A673 (cell line): ENCODE data around the gene CPB2. TPM values are rescaled to one million over a fixed set of nuclear protein-coding genes. Genes with fewer than 3 reads are reported as not detected.

Experiments
- BruUV-seq: library from RNA; stranded (reverse); fragments of 400-500 nt; replicated peaks from 2 replicates; lab custom pipeline; 2021; lab: Mats Ljungman, UMichigan
- CTCF ChIA-PET: fragments of 300-600 bp; sonication (Branson Sonifier 250); formaldehyde crosslinking; loops from one replicate; lab custom pipeline; 2022; ENCODE audit warnings: antibody characterized with exemption; lab: Charles Lee
- POLR2A ChIA-PET: fragments of 300-600 bp; sonication (Branson Sonifier 250); formaldehyde crosslinking; loops from one replicate; lab custom pipeline; 2022; ENCODE audit warnings: antibody characterized with exemption; ENCODE audit not compliant: low non-redundant PET; lab: Charles Lee
- DNase-seq: peaks from one replicate; pipeline ENCODE4 v3.0.0-alpha.2; 2015; ENCODE audit warnings: low spot score
- H3K27ac ChIP-seq: fragments of 200-600 bp; sonication (generic); 2 replicates; pipeline ENCODE4 v1.5.1; 2016; ENCODE audit warnings: mixed run types, low read depth, mild to moderate bottlenecking, mixed read lengths, antibody characterized with exemption, low read length; ENCODE audit not compliant: poor library complexity, severe bottlenecking
- H3K27me3 ChIP-seq: fragments of 200-600 bp; sonication (generic); replicated peaks from 2 replicates; pipeline ENCODE4 v1.6.1; 2017; ENCODE audit warnings: mixed run types, low read depth, mild to moderate bottlenecking, mixed read lengths, antibody characterized with exemption, low read length; ENCODE audit not compliant: insufficient read depth, poor library complexity
- H3K36me3 ChIP-seq: fragments of 200-600 bp; sonication (generic); 2 replicates; pipeline ENCODE4 v1.6.1; 2016; ENCODE audit warnings: mixed run types, mild to moderate bottlenecking, mixed read lengths, antibody characterized with exemption, low read length; ENCODE audit not compliant: insufficient read depth, poor library complexity, severe bottlenecking
- H3K4me1 ChIP-seq: fragments of 200-600 bp; sonication (generic); 2 replicates; pipeline ENCODE4 v1.6.1; 2017; ENCODE audit warnings: mixed run types, mild to moderate bottlenecking, mixed read lengths, antibody characterized with exemption, low read length; ENCODE audit not compliant: insufficient read depth, poor library complexity, severe bottlenecking
- H3K4me3 ChIP-seq: fragments of 200-600 bp; sonication (generic); 2 replicates; pipeline ENCODE4 v1.5.1; 2016; ENCODE audit warnings: low read depth, mixed run types, mild to moderate bottlenecking, mixed read lengths, low read length; ENCODE audit not compliant: poor library complexity, severe bottlenecking
- H3K9me3 ChIP-seq: fragments of 200-600 bp; sonication (generic); 2 replicates; pipeline ENCODE4 v1.6.1; 2016; ENCODE audit warnings: mixed run types, low read depth, mild to moderate bottlenecking, mixed read lengths, antibody characterized with exemption, low read length; ENCODE audit not compliant: poor library complexity, severe bottlenecking
- CTCF ChIP-seq: fragments of 300-800, 200-600 bp; sonication (generic); conservative IDR thresholded peaks from 2 replicates; pipeline ENCODE4 v1.5.1; 2017; ENCODE audit warnings: low read depth, mild to moderate bottlenecking, antibody characterized with exemption, low read length, moderate library complexity, mixed read lengths
- EZH2 ChIP-seq: fragments of 200-600 bp; sonication (generic); IDR thresholded peaks from 2 replicates; pipeline ENCODE4 v1.6.1; 2017; ENCODE audit warnings: borderline replicate concordance, low read depth, mild to moderate bottlenecking, mixed read lengths, antibody characterized with exemption, low read length; ENCODE audit not compliant: poor library complexity, severe bottlenecking
- intact Hi-C: fragments of 100-400 bp; cut with micrococcal nuclease; formaldehyde crosslinking; loops from one replicate; pipeline ENCODE4 v1.10.0; 2022; ENCODE audit not compliant: unreplicated experiment
- total RNA-seq: library from RNA; stranded (reverse); gene quantifications from 2 replicates; pipeline ENCODE4 v1.2.3, GENCODE V29; 2021

CPB2 gene
- total RNA-seq, 1 experiment from 2014 or later, result 5.5 TPM

- CTCF ChIA-PET, result no interaction called here
- Histone ChIP-seq H3K27ac (no peak overlapping the region), H3K4me1 (peaks cover 15% of the 10 kb centered on the region), H3K36me3 (peaks cover 90% of the 10 kb centered on the region), H3K4me3 (no peak overlapping the region), H3K27me3 (no peaks in the 10 kb centered on the region), H3K9me3 (peaks cover 35% of the 10 kb centered on the region)
- BruUV-seq, result no TSS peak
- DNase-seq, result no peak
- TF ChIP-seq EZH2 (no peak), CTCF (no peak)
- POLR2A ChIA-PET, result no interaction called here
- intact Hi-C loops, result no loop called here
Observed at GRCh38 chr13:46032341-46032740, 72.5 kb downstream of the CPB2 start.

- Histone ChIP-seq H3K4me1 (peaks cover 15% of the 10 kb centered on the region), H3K9me3 (peaks cover 35% of the 10 kb centered on the region), H3K27ac (no peak overlapping the region), H3K27me3 (no peaks in the 10 kb centered on the region), H3K36me3 (peaks cover 86% of the 10 kb centered on the region), H3K4me3 (no peak overlapping the region)
- TF ChIP-seq CTCF, result no peak
- no peak for TF ChIP-seq EZH2
- no peak for DNase-seq
- BruUV-seq, result no TSS peak
- ChIA-PET POLR2A (no interaction called here), CTCF (no interaction called here)
- intact Hi-C loops, result no loop called here
Observed at GRCh38 chr13:46031581-46032263, 73.1 kb downstream of the CPB2 start.

GRCh38 chr13:46025157-46025556 is 79.7 kb downstream of the CPB2 start:
- H3K4me1 ChIP-seq, result peaks cover 79% of the 10 kb centered on the region
- intact Hi-C loops, result no loop called here
- CTCF ChIA-PET, result no interaction called here
- DNase-seq, result no peak
- POLR2A ChIA-PET, result no interaction called here
- BruUV-seq, result no TSS peak
- H3K36me3 ChIP-seq, result peaks cover 82% of the 10 kb centered on the region
- no peak overlapping the region for H3K4me3 ChIP-seq
- H3K27me3 ChIP-seq, result no peaks in the 10 kb centered on the region
- peaks cover 6% of the 10 kb centered on the region for H3K9me3 ChIP-seq
- TF ChIP-seq EZH2, result no peak
- no peak for TF ChIP-seq CTCF
- peak overlapping the region; percentile 53 for H3K27ac ChIP-seq
